ENCODE data around the gene SP110.

SP110 gene

DNA sequence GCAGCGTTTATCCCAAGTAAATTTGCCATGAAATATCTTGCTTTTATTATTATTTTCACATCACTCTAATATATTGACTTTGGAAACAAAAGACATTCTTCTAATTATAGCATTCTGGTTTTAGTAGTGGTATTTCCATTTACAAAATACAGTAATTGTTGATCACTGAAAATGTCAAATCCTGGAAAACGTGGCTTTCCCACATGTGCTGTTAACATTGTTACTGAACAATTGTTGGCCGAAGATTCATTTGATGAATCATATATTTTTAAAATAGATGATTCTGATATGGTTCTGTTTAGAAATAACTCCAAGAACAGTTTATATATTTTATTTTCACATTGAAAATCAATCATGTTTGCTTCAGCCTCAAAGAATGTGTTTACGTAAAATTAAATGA is 38.7 kb upstream of the SP110 start:
- H3K4me3 ChIP-seq (ENCODE audit: low read depth, low read length), result no peak overlapping the region
- TF ChIP-seq, protein P1, sequence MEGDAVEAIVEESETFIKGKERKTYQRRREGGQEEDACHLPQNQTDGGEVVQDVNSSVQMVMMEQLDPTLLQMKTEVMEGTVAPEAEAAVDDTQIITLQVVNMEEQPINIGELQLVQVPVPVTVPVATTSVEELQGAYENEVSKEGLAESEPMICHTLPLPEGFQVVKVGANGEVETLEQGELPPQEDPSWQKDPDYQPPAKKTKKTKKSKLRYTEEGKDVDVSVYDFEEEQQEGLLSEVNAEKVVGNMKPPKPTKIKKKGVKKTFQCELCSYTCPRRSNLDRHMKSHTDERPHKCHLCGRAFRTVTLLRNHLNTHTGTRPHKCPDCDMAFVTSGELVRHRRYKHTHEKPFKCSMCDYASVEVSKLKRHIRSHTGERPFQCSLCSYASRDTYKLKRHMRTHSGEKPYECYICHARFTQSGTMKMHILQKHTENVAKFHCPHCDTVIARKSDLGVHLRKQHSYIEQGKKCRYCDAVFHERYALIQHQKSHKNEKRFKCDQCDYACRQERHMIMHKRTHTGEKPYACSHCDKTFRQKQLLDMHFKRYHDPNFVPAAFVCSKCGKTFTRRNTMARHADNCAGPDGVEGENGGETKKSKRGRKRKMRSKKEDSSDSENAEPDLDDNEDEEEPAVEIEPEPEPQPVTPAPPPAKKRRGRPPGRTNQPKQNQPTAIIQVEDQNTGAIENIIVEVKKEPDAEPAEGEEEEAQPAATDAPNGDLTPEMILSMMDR (IDR thresholded peaks at IDR 0.05; ENCODE audit: low read depth, low read length), result no peak

DNA sequence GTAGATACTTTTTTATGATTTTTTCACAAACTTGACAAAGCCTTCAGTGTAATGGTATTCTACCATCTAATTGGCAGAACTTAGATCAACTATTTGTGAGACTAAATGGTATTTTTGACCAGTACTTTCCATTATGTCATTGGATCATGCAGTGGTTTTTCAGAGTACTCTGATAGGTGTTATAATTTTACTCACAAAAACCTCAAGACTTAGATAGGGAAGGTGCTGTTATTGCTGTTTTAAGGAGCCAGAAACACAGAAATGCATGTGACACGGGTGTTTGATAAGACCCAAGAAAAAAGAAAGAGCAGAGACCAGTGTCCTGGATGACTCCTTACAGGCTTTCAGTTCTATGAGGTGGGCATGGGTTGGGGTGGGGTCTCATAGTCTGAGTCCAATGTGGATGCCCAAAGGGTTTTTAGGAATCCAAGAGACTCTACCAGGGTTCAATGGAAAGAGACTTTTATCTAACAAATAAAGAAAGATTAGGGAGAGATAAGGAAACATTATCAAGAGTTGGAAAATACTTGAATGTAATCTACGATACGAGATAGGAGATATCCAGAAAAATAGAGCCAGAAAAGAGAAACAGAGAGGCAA is 37.0 kb upstream of the SP110 start:
- TF ChIP-seq, protein P1 (IDR thresholded peaks at IDR 0.05; ENCODE audit: low read depth, low read length), result no peak
- no peak overlapping the region for H3K4me3 ChIP-seq (ENCODE audit: low read depth, low read length)

DNA sequence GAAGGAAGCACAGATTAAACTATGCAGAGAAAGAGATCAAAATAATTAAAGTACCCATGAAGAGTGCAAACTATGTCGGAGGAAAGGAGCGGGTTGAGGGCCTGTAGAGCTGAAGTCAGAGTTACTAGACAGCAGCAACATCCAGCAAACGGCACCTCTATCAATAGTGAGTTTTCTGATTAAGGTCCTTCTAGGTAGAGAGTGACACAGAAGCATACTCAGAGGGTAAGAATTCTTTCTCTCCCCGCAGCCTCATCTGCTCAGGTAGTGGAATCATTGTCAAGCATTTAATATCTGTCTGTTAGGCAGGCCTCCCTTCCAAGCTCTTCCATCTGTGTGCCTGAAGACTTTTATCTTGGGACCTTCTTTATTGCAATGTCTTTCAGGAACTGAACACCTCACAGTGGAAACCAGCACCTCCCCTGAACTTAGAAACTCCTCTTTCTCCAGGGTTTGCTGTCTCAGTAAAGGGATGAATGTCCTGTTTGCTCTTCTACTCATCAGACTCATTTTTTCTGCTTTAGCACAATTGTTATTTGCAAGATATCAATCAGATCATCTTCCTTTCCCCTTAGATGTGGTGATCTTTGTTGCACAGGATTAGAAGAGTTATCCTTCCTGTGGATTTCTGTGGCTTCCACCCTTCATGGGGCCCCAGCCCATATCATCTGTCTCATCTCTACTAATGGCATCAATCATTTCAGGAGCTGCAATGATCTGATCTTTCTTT is 34.5 kb upstream of the SP110 start:
- no peak overlapping the region for H3K4me3 ChIP-seq (ENCODE audit: low read depth, low read length)
- TF ChIP-seq, protein P1 (IDR thresholded peaks at IDR 0.05; ENCODE audit: low read depth, low read length), result no peak

- no peak overlapping the region for H3K4me3 ChIP-seq (ENCODE audit: low read depth, low read length)
- TF ChIP-seq, protein P1 (IDR thresholded peaks at IDR 0.05; ENCODE audit: low read depth, low read length), result no peak
These were observed 30.4 kb upstream of the SP110 start for GRCh38 chr2:230250231-230250630.

- TF ChIP-seq, protein P1 (IDR thresholded peaks at IDR 0.05; ENCODE audit: low read depth, low read length), result no peak
- no peak overlapping the region for H3K4me3 ChIP-seq (ENCODE audit: low read depth, low read length)
These were observed 26.4 kb upstream of the SP110 start for GRCh38 chr2:230246206-230246605.

DNA sequence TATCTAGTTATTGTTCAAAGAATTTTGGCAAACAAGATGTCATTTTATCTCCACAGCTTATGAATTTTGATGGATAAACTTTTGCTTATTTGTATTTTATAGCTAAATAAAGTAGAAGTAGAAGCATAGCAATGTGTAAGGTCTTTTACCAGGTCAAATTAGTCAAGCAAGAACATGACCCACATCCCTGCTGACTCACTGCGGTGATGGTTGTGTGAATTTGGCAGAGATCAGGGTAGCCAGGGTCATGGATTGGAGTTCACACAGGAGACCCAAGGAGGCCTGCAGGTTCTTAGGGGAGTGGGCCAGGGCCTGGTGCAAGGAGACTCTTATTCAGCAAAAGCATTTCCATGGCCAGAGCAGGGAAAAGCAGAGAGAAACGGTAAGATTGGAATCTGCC is 24.4 kb upstream of the SP110 start:
- TF ChIP-seq, protein P1 (IDR thresholded peaks at IDR 0.05; ENCODE audit: low read depth, low read length), result no peak
- H3K4me3 ChIP-seq (ENCODE audit: low read depth, low read length), result no peak overlapping the region

GRCh38 chr2:230234845-230235244 is 15.1 kb upstream of the SP110 start:
- TF ChIP-seq, protein P1 (IDR thresholded peaks at IDR 0.05; ENCODE audit: low read depth, low read length), result no peak
- no peak overlapping the region for H3K4me3 ChIP-seq (ENCODE audit: low read depth, low read length)

Data from WI38 (cell line).